Smooth muscle cell (in vitro differentiated cells): ENCODE results near the gene SPAG17. TPM values are rescaled to one million over a fixed set of nuclear protein-coding genes. Genes with fewer than 3 reads are reported as not detected.

Source experiments
- DNase-seq: peaks from one replicate; lab custom pipeline; 2025; ENCODE audit not compliant: unreplicated experiment; lab: John Stamatoyannopoulos, UW
- H2AFZ ChIP-seq: fragments of 200-600 bp; sonication (generic); 2 replicates; pipeline ENCODE4 v1.6.0; 2016; ENCODE audit warnings: antibody characterized with exemption, low read depth, mild to moderate bottlenecking
- H3F3A ChIP-seq: fragments of 200-600 bp; sonication (generic); 2 replicates; pipeline ENCODE4 v1.6.0; 2017; ENCODE audit warnings: antibody characterized with exemption, low read depth
- H3K27ac ChIP-seq: fragments of 200-600 bp; sonication (generic); 2 replicates; pipeline ENCODE4 v1.5.1; 2016; ENCODE audit warnings: low read depth, mild to moderate bottlenecking
- H3K27me3 ChIP-seq: fragments of 200-600 bp; sonication (generic); 2 replicates; pipeline ENCODE4 v1.6.1; 2016; ENCODE audit warnings: low read depth, mild to moderate bottlenecking
- H3K36me3 ChIP-seq: fragments of 200-600 bp; sonication (generic); 2 replicates; pipeline ENCODE4 v1.5.1; 2016; ENCODE audit warnings: low read depth
- H3K4me1 ChIP-seq: fragments of 200-600 bp; sonication (generic); 2 replicates; pipeline ENCODE4 v1.5.1; 2016; ENCODE audit warnings: low read depth
- H3K4me2 ChIP-seq: fragments of 200-600 bp; sonication (generic); 2 replicates; pipeline ENCODE4 v1.6.0; 2016; ENCODE audit warnings: mild to moderate bottlenecking
- H3K4me3 ChIP-seq: fragments of 200-600 bp; sonication (generic); 2 replicates; pipeline ENCODE4 v1.5.1; 2016; ENCODE audit warnings: mild to moderate bottlenecking
- H3K79me2 ChIP-seq: fragments of 200-600 bp; sonication (generic); 2 replicates; pipeline ENCODE4 v1.6.0; 2016; ENCODE audit warnings: low read depth, mild to moderate bottlenecking
- H3K9ac ChIP-seq: fragments of 200-600 bp; sonication (generic); 2 replicates; pipeline ENCODE4 v1.6.0; 2016; ENCODE audit warnings: low read depth
- H3K9me3 ChIP-seq: fragments of 200-600 bp; sonication (generic); replicated peaks from 2 replicates; pipeline ENCODE4 v1.5.1; 2016; ENCODE audit warnings: low read depth
- H4K20me1 ChIP-seq: fragments of 200-600 bp; sonication (generic); 2 replicates; pipeline ENCODE4 v1.6.0; 2016; ENCODE audit warnings: low read depth
- CTCF ChIP-seq: fragments of 200-600 bp; sonication (generic); IDR thresholded peaks from 2 replicates; pipeline ENCODE4 v1.5.1; 2017; ENCODE audit warnings: borderline replicate concordance, mild to moderate bottlenecking, antibody characterized with exemption; ENCODE audit not compliant: insufficient read depth, poor library complexity, severe bottlenecking
- WGBS: methylation state at CpG from one replicate; pipeline ENCODE4 v1.1.7; 2016; ENCODE audit warnings: low lambda C conversion rate; 5-methylcytosine and 5-hydroxymethylcytosine counted together
- polyA plus RNA-seq: library from polyadenylated mRNA; unstranded; fragments of >200 nt; fragmentation: Nextera tagmentation; extraction: Ambion mirVana; gene quantifications from 2 replicates; pipeline ENCODE4 v1.2.1, GENCODE V29; 2016
- total RNA-seq: library from RNA; depleted of rRNA; stranded (reverse); fragments of >200 nt; gene quantifications from 2 replicates; pipeline ENCODE4 v1.2.3, GENCODE V29; 2014

The SPAG17 gene
- total and polyA plus RNA-seq, 2 experiments from 2014 or later = 1.1 to 11.1 TPM

GRCh38 chr1:117919376-117919775, 265.7 kb downstream of the SPAG17 start:
- Histone ChIP-seq H3K27ac (no peak overlapping the region), H3K79me2 (peaks cover 15% of the 10 kb centered on the region), H3K9ac (no peak overlapping the region), H2AFZ (no peak overlapping the region), H3K4me2 (no peak overlapping the region), H3F3A (no peaks in the 10 kb centered on the region), H3K4me3 (no peak overlapping the region), H3K4me1 (no peaks in the 10 kb centered on the region), H4K20me1 (peaks cover 31% of the 10 kb centered on the region), H3K9me3 (no peaks in the 10 kb centered on the region), H3K36me3 (peaks cover 42% of the 10 kb centered on the region), H3K27me3 (no peaks in the 10 kb centered on the region)
- no peak for DNase-seq
- TF ChIP-seq CTCF = no peak

- H3K79me2 ChIP-seq = no peaks in the 10 kb centered on the region
- no peak for TF ChIP-seq CTCF
- no peak overlapping the region for H3K4me2 ChIP-seq
- no peak for DNase-seq
- H3K9ac ChIP-seq = no peak overlapping the region
- no peaks in the 10 kb centered on the region for H3K4me1 ChIP-seq
- H4K20me1 ChIP-seq = peaks cover 11% of the 10 kb centered on the region
- no peaks in the 10 kb centered on the region for H3K27me3 ChIP-seq
- no peak overlapping the region for H3K4me3 ChIP-seq
- H3F3A ChIP-seq = no peaks in the 10 kb centered on the region
- H3K27ac ChIP-seq = no peak overlapping the region
- no peak overlapping the region for H2AFZ ChIP-seq
- H3K36me3 ChIP-seq = peaks cover 30% of the 10 kb centered on the region
- H3K9me3 ChIP-seq = no peaks in the 10 kb centered on the region
Measured at GRCh38 chr1:117911051-117911450, 274.0 kb downstream of the SPAG17 start.

- Histone ChIP-seq H3K79me2 (no peaks in the 10 kb centered on the region), H3K27me3 (no peaks in the 10 kb centered on the region), H3K36me3 (peaks cover 16% of the 10 kb centered on the region), H3F3A (no peaks in the 10 kb centered on the region), H3K4me3 (no peak overlapping the region), H4K20me1 (no peaks in the 10 kb centered on the region), H3K27ac (no peak overlapping the region), H3K4me2 (no peak overlapping the region), H2AFZ (no peak overlapping the region), H3K9ac (no peak overlapping the region), H3K4me1 (no peaks in the 10 kb centered on the region), H3K9me3 (no peaks in the 10 kb centered on the region)
- DNase-seq = no peak
- TF ChIP-seq CTCF = no peak
- WGBS = 95% methylated on average over 2 of the region's 2 CpGs
Measured at GRCh38 chr1:117905019-117905418, 280.0 kb downstream of the SPAG17 start.

- Histone ChIP-seq H3K36me3 (peaks cover 16% of the 10 kb centered on the region), H3K4me2 (no peak overlapping the region), H2AFZ (no peak overlapping the region), H4K20me1 (no peaks in the 10 kb centered on the region), H3K79me2 (no peaks in the 10 kb centered on the region), H3K9ac (no peak overlapping the region), H3K4me1 (no peaks in the 10 kb centered on the region), H3F3A (no peaks in the 10 kb centered on the region), H3K27me3 (no peaks in the 10 kb centered on the region), H3K27ac (no peak overlapping the region), H3K4me3 (no peak overlapping the region), H3K9me3 (no peaks in the 10 kb centered on the region)
- no peak for TF ChIP-seq CTCF
- no peak for DNase-seq
- 99% methylated on average over 3 of the region's 3 CpGs for WGBS
Measured at GRCh38 chr1:117904485-117904884, 280.5 kb downstream of the SPAG17 start.
